Activated naive CD4-positive, alpha-beta T cell treated with anti-CD3 and anti-CD28 coated beads, Interleukin-2, amount 50 U/mL, for 24 hours (primary cell): ENCODE results near the gene SLC25A22.
A peak's percentile ranks its signal among the peaks of the same experiment; 100 is the strongest.

ENCODE experiments used
- H3K27ac Mint-ChIP-seq: one replicate; pipeline ENCODE4 v1.8.0; 2021; ENCODE audit warnings: mild to moderate bottlenecking, mixed read lengths
- H3K27me3 Mint-ChIP-seq: one replicate; pipeline ENCODE4 v1.8.0; 2021; ENCODE audit warnings: mixed read lengths
- H3K36me3 Mint-ChIP-seq: one replicate; pipeline ENCODE4 v1.8.0; 2021; ENCODE audit warnings: mixed read lengths
- H3K4me1 Mint-ChIP-seq: one replicate; pipeline ENCODE4 v1.8.0; 2021; ENCODE audit warnings: mixed read lengths
- H3K4me3 Mint-ChIP-seq: one replicate; pipeline ENCODE4 v1.8.0; 2021; ENCODE audit warnings: mild to moderate bottlenecking, mixed read lengths
- H3K9me3 Mint-ChIP-seq: one replicate; pipeline ENCODE4 v1.8.0; 2021; ENCODE audit warnings: mixed read lengths

SLC25A22 gene

DNA sequence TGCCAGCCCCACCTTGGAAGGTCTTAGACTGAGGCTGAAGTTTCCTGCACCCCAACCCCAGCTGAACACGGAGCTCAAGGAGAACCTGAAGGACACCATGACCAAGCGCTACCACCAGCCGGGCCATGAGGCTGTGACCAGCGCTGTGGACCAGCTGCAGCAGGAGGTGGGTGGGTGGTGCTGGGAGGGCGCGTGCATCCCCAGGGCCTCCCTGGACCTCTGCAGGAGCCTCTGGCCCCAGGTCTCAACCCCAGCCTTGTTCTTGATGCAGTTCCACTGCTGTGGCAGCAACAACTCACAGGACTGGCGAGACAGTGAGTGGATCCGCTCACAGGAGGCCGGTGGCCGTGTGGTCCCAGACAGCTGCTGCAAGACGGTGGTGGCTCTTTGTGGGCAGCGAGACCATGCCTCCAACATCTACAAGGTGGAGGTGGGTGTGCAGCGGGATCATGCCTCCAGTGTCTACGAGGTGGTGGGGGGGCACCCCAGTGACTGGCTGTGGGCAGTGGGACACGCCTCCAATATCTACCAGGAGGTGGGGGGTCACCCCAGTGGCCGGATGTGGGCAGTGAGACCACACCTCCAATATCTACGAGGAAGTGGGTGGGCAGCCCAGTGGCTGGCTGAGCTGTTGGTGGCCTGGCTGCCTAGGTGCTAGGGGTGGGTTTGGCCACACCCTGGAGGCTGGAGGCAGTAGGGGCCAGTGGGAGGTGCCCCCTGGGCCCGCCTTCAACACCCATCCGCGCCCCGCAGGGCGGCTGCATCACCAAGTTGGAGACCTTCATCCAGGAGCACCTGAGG, 39.3 kb upstream of the SLC25A22 start:
- no peak overlapping the region for H3K27ac Mint-ChIP-seq
- H3K27me3 Mint-ChIP-seq, result no peaks in the 10 kb centered on the region
- H3K36me3 Mint-ChIP-seq, result no peaks in the 10 kb centered on the region
- peaks cover 18% of the 10 kb centered on the region for H3K4me1 Mint-ChIP-seq
- H3K9me3 Mint-ChIP-seq, result no peaks in the 10 kb centered on the region
- H3K4me3 Mint-ChIP-seq, result no peak overlapping the region

DNA sequence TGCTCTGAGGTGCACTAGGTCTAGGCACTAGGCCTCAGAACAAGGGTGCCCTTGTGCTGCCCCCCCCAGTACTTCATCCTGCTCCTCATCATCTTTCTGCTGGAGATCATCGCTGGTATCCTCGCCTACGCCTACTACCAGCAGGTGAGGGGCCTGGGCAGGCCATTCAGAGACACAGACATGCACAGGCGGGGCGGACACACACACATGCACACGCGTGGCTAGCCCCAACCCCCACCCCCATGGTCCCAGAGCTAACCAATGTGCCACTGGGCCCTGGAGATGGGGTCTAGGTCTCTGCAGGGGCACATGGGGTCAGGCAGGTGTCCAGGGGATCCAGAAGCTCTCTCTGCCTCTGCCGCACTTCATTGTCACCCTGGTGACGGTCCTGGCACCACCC, 38.6 kb upstream of the SLC25A22 start:
- Mint-ChIP-seq H3K4me3 (no peak overlapping the region), H3K36me3 (no peaks in the 10 kb centered on the region), H3K9me3 (no peaks in the 10 kb centered on the region)

DNA sequence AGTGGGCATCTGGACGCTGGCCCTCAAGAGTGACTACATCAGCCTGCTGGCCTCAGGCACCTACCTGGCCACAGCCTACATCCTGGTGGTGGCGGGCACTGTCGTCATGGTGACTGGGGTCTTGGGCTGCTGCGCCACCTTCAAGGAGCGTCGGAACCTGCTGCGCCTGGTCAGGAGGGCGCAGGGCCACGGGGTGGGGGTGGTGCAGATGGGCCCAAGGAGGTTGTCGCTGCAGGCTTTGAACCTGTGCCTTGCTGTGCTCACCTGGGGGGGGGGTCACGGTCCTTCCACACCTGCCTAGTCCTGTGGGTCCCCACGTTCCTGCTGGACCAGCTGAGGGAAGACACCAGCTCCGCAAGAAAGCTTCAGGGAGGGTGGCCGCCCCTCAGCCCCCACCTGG, 38.2 kb upstream of the SLC25A22 start:
- no peaks in the 10 kb centered on the region for H3K9me3 Mint-ChIP-seq

More for the DNA sequence above, 38.6 kb upstream of the SLC25A22 start:
- Mint-ChIP-seq H3K27ac (no peak overlapping the region), H3K27me3 (peaks cover 1% of the 10 kb centered on the region), H3K4me1 (peaks cover 19% of the 10 kb centered on the region)

DNA sequence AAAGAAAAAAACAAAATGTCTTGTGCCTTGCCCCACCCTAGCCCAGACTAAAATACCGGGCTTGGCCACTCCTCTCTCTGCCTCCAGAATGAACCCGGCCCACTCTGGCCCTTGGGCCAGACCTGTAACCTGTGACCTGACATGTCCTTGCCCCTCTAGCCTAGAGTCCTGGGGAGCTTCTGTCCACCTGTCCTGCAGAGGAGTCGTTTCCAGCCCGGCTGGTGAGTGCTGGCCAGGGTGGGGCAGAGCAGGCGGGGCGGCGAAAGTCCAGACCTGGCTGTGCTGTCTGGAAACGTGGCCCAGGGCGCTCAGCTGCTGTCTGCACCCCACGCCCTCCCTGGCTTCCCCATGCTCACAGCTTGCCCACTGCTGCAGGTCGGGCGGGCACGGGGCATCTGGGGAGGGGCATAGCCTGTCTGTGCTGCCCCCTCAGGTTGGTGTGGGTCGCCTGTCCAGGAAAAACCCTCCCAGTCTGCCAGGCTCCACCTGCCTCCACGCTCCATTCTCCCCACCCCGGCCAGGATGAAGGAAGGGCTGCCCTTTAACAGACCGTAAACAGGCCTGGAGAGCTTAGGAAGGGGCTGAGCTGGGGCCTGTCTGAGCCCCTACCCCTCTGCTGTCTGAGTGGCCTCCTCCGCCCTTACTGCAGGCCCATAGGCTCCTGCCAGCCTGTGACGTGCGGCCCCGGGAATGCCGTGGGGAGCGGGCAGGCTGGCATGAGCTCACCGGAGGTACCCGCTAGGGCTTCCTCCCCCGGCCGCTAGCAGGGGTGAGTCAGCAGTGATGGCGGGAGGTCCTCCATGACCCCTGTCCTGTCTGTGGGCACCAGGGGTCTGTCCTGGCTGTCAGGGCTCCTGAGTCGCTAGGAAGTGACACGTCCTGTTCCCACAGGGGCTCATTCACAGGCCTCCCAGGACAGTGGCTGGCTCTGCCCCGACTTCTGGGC, 36.6 kb upstream of the SLC25A22 start:
- no peaks in the 10 kb centered on the region for H3K9me3 Mint-ChIP-seq
- H3K36me3 Mint-ChIP-seq, result no peaks in the 10 kb centered on the region
- H3K27me3 Mint-ChIP-seq, result peaks cover 2% of the 10 kb centered on the region
- H3K4me1 Mint-ChIP-seq, result peaks cover 18% of the 10 kb centered on the region
- H3K4me3 Mint-ChIP-seq, result no peak overlapping the region
- no peak overlapping the region for H3K27ac Mint-ChIP-seq

More for the DNA sequence above, 38.2 kb upstream of the SLC25A22 start:
- H3K4me3 Mint-ChIP-seq, result no peak overlapping the region
- H3K4me1 Mint-ChIP-seq, result peaks cover 24% of the 10 kb centered on the region
- peaks cover 2% of the 10 kb centered on the region for H3K27me3 Mint-ChIP-seq
- no peaks in the 10 kb centered on the region for H3K36me3 Mint-ChIP-seq
- H3K27ac Mint-ChIP-seq, result no peak overlapping the region

DNA sequence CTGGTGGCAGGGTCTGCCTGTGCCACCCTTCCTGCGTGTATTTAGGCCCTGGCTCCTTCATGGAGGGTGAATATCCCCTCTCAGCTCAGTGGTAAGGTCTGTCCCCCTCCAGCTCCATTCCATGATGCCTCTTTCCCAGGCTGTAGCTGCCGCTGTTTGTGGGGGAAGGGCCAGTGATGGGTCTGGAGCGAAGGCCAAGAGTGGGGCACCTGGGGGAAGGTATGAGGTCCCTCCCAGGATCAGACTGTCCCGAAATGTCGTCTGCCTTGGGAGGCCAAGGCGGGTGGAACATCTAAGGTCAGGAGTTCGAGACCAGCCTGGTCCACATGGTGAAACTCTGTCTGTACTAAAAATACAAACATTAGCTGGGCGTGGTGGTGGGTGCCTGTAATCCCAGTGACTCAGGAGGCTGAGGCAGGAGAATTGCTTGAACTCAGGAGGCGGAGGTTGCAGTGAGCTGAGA, 35.8 kb upstream of the SLC25A22 start:
- peaks cover 4% of the 10 kb centered on the region for H3K27me3 Mint-ChIP-seq
- no peak overlapping the region for H3K27ac Mint-ChIP-seq
- no peaks in the 10 kb centered on the region for H3K36me3 Mint-ChIP-seq
- peak overlapping the region; percentile 44 for H3K4me3 Mint-ChIP-seq
- H3K4me1 Mint-ChIP-seq, result peaks cover 26% of the 10 kb centered on the region
- no peaks in the 10 kb centered on the region for H3K9me3 Mint-ChIP-seq

DNA sequence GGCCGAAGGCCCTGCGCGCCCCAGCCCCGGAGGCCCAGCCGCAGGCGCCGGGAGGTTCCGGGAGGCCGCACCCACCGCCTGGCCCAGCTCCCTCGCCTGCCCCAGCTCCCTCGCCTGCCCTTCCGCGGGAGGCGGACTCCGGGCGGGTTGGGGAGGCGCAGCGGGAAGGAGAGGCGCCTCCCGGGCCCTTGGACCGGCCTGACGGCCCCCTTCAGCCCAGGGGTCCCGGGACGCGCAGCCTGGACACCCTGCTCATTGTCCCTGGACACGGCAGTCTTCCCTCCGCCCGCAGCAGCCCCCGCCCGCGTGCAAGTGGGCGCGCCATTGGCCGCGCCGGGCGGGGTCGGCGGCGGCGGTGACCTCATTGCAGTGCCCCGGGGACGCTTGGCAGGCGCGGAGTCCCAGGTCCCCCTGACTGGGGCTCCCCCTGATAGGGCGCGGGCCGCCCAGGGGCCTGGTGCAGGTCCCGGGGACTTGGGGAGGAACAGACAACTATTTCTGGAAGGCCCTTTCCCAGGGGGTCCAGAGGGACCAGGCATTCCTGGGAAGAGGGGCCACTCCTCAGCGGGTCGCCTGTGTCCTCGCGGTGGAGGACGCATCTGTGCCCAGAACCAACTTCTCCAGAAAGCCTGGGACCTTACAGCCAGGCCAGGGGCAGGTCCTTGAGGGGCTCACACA, 35.2 kb upstream of the SLC25A22 start:
- Mint-ChIP-seq H3K4me1 (peaks cover 28% of the 10 kb centered on the region), H3K36me3 (no peaks in the 10 kb centered on the region), H3K4me3 (peak overlapping the region; percentile 44), H3K9me3 (no peaks in the 10 kb centered on the region), H3K27ac (no peak overlapping the region), H3K27me3 (peaks cover 5% of the 10 kb centered on the region)

DNA sequence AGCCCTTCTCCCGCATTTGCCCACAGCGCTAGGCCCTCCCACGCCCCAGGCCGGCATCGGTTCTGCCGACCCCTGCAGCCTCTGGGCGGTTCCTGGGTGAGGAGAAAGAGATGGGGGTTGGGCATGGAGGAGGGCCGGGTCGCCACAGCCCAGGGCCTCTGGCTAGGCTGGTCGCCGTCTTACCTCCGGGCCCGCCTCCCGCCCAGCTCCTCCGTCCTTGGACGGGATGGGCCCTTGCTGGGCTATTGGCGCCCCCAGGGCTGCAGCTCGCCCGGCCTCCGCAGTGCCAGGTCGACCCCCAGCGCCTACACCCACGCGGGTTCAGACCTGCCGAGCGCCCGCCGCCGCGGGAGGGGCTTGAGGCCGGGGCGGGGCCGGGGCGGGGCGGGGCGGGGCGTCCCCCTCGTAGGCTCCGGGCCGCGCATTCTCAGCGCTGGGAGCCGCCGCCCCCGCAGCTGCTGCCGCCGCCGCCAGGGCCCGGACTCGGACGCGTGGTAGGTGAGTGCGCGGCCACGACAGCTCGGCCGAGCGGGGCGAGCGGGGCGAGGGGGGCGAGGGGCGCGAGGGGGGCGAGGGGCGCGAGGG, 34.5 kb upstream of the SLC25A22 start, which contains the start of gene CD151:
Gene CD151, plus strand, starts transcription at position 424 of the 585 bp plus-strand sequence. CDS start 3,118 bp downstream, outside the sequence.
- Mint-ChIP-seq H3K36me3 (no peaks in the 10 kb centered on the region), H3K4me1 (peaks cover 34% of the 10 kb centered on the region), H3K9me3 (no peaks in the 10 kb centered on the region), H3K27ac (no peak within 1 kb of the TSS), H3K4me3 (peak within 1 kb of the TSS; percentile 62), H3K27me3 (peaks cover 9% of the 10 kb centered on the region)

DNA sequence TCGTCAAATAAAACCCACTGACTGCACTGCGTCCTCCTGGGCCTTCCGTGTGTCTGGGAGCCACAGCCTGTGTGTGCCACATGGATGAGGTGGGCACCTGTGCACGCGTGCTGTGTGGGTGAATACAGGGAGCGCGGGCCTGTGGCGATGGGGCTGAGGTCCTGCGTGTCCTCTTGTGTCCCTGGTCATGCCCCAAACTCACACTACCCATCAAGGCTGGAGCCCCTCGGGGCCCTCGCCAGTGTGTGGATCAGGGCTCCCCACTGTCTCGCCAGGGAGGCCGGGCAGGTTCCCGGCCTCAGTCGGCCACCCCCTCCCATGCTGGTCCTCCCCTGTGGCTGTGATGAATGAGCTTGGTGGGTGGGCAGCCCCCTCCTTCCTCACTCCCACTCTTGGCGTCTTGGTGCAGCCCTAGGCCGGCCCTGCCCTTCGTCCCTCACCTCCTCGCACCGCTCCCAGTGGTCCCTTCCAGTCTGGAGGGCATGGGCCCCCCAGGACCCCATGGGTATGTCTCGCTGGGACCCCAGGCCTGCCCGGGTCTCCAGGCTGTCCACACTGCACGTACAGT, 34.0 kb upstream of the SLC25A22 start:
- Mint-ChIP-seq H3K36me3 (no peaks in the 10 kb centered on the region), H3K4me3 (peak overlapping the region; percentile 62), H3K4me1 (peaks cover 35% of the 10 kb centered on the region), H3K9me3 (no peaks in the 10 kb centered on the region), H3K27ac (no peak overlapping the region), H3K27me3 (peaks cover 10% of the 10 kb centered on the region)

DNA sequence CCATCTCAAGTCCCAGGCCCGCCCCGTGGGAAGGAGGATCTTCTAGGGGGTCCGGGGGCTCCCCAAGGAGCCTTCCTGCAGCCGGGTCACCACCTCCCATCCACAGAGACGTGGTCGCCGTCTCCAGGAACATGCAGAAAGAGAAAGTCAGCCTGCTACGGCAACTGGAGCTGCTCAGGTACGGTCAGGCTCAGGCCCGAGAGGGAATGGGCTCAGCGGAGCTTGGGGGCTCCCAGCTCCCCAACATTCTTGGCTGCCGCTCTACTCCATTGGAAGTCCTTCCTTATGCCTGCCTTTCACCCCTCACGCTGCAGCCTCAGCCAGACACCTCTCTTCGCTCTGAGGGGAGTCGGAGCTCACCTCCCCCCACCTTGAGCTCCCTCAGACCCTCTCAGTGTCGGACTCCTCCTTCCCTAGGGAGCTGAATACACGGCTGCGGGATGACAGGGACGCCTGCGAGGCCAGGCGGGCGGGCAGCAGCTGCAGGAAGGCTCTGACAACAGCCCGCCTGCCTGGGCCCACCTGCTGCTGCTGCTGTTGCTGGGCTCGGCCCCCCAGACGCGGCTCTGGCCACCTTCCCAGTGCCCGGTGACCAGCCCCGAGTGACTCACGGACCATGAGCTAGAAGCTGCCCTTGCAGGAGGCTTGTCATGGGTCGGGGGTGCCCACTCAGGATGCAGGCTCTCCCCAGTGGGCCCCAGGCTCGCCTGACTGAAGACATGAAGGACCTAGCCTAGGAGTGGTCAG, 33.2 kb upstream of the SLC25A22 start:
- H3K4me1 Mint-ChIP-seq, result peaks cover 39% of the 10 kb centered on the region
- no peaks in the 10 kb centered on the region for H3K9me3 Mint-ChIP-seq
- no peak overlapping the region for H3K27ac Mint-ChIP-seq
- H3K36me3 Mint-ChIP-seq, result no peaks in the 10 kb centered on the region
- H3K27me3 Mint-ChIP-seq, result peaks cover 10% of the 10 kb centered on the region
- H3K4me3 Mint-ChIP-seq, result peak overlapping the region; percentile 62

DNA sequence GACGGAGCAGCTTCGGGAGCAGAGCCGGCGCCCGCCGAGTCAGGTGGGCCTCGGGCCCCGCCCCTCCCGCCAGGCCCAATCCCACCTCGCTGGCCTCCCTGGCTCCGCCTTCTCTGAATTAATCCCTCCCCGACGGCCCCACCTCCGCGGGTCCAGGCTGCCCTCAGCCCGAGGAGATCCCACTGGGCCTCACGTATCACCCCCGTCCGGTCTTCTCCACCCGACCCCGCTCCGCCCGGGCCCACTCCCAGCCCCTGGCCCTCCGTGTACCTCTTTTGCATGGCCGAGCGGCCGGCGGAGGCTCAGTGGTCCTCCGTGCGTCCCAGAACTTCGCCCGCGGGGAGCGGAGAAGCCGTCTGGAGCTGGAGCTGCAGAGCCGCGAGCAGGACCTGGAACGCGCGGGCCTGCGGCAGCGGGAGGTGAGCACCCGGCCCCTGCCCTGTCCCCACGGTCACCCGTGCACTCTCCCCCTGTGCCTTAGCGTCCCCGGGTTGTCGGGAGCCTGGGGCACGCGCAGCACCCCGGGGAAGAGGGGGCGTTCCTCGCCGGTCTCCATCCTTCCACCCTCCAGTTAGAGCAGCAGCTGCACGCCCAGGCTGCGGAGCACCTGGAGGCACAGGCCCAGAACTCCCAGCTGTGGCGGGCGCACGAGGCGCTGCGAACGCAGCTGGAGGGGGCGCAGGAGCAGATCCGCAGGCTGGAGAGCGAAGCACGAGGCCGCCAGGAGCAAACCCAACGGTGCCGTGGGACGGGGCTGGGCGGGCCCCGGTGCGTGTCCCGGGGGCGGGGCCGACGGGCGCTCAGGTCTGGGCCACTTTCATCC, 32.4 kb upstream of the SLC25A22 start:
- peaks cover 10% of the 10 kb centered on the region for H3K27me3 Mint-ChIP-seq
- no peak overlapping the region for H3K27ac Mint-ChIP-seq
- H3K4me3 Mint-ChIP-seq, result peak overlapping the region; percentile 39
- H3K9me3 Mint-ChIP-seq, result no peaks in the 10 kb centered on the region
- H3K36me3 Mint-ChIP-seq, result no peaks in the 10 kb centered on the region
- H3K4me1 Mint-ChIP-seq, result peaks cover 39% of the 10 kb centered on the region

DNA sequence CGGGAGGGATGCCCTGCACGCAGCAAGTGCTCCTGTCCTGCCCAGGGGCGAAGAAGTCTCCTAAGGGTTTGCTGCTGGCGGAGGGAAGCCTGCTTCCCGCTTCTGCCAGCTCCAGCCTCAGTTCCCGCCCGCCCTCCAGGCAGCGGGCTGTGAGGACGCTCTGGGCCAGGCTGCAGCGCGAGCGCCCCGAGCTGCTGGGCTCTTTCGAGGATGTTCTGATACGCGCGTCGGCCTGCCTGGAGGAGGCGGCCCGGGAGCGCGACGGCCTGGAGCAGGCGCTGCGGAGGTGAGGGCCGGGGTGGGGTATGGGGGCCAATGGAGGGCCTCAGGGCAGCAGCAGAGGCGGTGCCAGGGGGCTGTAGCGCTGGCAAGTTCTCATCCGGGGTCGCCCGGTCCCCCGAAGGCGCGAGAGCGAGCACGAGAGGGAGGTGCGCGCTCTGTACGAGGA, 31.8 kb upstream of the SLC25A22 start:
- Mint-ChIP-seq H3K27ac (no peak overlapping the region), H3K36me3 (no peaks in the 10 kb centered on the region), H3K4me3 (peak overlapping the region; percentile 39)

DNA sequence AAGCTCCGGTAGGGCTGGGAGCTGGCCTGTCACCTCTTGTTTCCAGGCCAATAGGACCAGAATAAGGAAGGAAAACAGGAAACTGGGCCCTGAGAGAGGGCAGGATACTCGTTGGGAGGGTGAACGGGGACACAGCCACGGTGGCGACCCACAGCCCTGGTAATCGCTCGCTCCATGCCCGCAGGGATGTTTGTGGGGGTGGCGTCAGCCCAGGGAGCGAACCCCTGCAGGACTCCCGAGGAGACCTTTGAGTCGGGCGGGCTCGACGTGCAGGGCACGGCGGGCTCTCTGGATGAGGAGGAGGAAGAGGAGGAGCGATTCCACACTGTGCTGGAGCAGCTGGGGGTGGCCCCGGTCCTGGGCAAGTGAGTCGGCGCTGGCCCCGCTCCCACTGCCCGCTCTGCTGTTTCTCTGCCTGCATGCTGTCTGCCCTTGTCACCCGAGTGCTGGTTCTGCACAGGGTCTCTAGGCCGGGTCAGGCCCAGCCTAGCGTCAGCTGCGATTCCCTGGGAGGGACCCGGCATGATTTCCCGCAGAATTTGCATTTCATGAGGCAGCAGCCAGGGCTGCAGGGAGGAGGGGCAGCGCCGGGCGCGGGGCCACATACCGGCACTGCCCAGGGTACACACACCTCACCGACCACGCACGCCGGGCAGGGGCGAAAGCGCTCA, 31.2 kb upstream of the SLC25A22 start:
- H3K9me3 Mint-ChIP-seq, result no peaks in the 10 kb centered on the region
- peaks cover 10% of the 10 kb centered on the region for H3K27me3 Mint-ChIP-seq
- peak overlapping the region; percentile 35 for H3K27ac Mint-ChIP-seq
- H3K4me3 Mint-ChIP-seq, result peak overlapping the region; percentile 39
- peaks cover 38% of the 10 kb centered on the region for H3K4me1 Mint-ChIP-seq
- H3K36me3 Mint-ChIP-seq, result no peaks in the 10 kb centered on the region

More for the DNA sequence above, 31.8 kb upstream of the SLC25A22 start:
- Mint-ChIP-seq H3K9me3 (no peaks in the 10 kb centered on the region), H3K27me3 (peaks cover 10% of the 10 kb centered on the region), H3K4me1 (peaks cover 39% of the 10 kb centered on the region)
